ENCODE results near the gene KRTAP4-2.
"Not testable (repeated sequence)": the region's sequence is repeated elsewhere in the genome, so short reads cannot be mapped to it uniquely, and the experiment has no call there.

Gene KRTAP4-2

GRCh38 chr17:41153856-41154255 lies 24.2 kb downstream of the KRTAP4-2 start:
- H3K9me3 Mint-ChIP-seq: peaks cover 3% of the 10 kb centered on the region
- peaks cover 13% of the 10 kb centered on the region for H3K27me3 Mint-ChIP-seq (ENCODE audit: low read depth)
- no peak overlapping the region for H3K4me3 Mint-ChIP-seq
- TF ChIP-seq CTCF (IDR thresholded peaks at IDR 0.05; ENCODE audit: unreplicated experiment in 3 of 3): no peak
- no peaks in the 10 kb centered on the region for H3K36me3 Mint-ChIP-seq (ENCODE audit: low read depth)
- peak overlapping the region in 1 of 3 experiments; percentile 72 for H3K27ac Mint-ChIP-seq
- H3K4me1 Mint-ChIP-seq: no peaks in the 10 kb centered on the region

GRCh38 chr17:41151525-41151924 lies 26.5 kb downstream of the KRTAP4-2 start:
- TF ChIP-seq CTCF (IDR thresholded peaks at IDR 0.05; ENCODE audit: unreplicated experiment in 3 of 3): no peak
- Mint-ChIP-seq H3K36me3 (ENCODE audit: low read depth) (no peaks in the 10 kb centered on the region), H3K4me3 (no peak overlapping the region), H3K27ac (no peak overlapping the region), H3K27me3 (ENCODE audit: low read depth) (peaks cover 16% of the 10 kb centered on the region), H3K4me1 (no peaks in the 10 kb centered on the region), H3K9me3 (peaks cover 3% of the 10 kb centered on the region)

GRCh38 chr17:41150026-41150425 lies 28.0 kb downstream of the KRTAP4-2 start:
- no peak for TF ChIP-seq CTCF (IDR thresholded peaks at IDR 0.05; ENCODE audit: unreplicated experiment in 3 of 3)
- Mint-ChIP-seq H3K4me1 (no peaks in the 10 kb centered on the region), H3K9me3 (peaks cover 5% of the 10 kb centered on the region), H3K4me3 (no peak overlapping the region), H3K27me3 (ENCODE audit: low read depth) (peaks cover 16% of the 10 kb centered on the region), H3K36me3 (ENCODE audit: low read depth) (no peaks in the 10 kb centered on the region), H3K27ac (no peak overlapping the region)

- Mint-ChIP-seq H3K36me3 (ENCODE audit: low read depth) (no peaks in the 10 kb centered on the region), H3K27ac (no peak within 1 kb of the TSS), H3K9me3 (peaks cover 7% of the 10 kb centered on the region), H3K4me1 (no peaks in the 10 kb centered on the region), H3K27me3 (ENCODE audit: low read depth) (peaks cover 16% of the 10 kb centered on the region), H3K4me3 (no peak within 1 kb of the TSS)
- no peak for TF ChIP-seq CTCF (IDR thresholded peaks at IDR 0.05; ENCODE audit: unreplicated experiment in 3 of 3)
Measured at GRCh38 chr17:41149652-41149985, 28.4 kb downstream of the KRTAP4-2 start, which contains the start of gene KRTAP4-5. KRTAP4-5 (minus strand) TSS chr17:41149825; CDS start chr17:41149767, 58 bp downstream.

- peaks cover 16% of the 10 kb centered on the region for H3K27me3 Mint-ChIP-seq (ENCODE audit: low read depth)
- H3K4me3 Mint-ChIP-seq; H3K36me3 Mint-ChIP-seq (ENCODE audit: low read depth); H3K4me1 Mint-ChIP-seq; H3K9me3 Mint-ChIP-seq; H3K27ac Mint-ChIP-seq: not testable (repeated sequence)
Measured at GRCh38 chr17:41148971-41149651, 28.9 kb downstream of the KRTAP4-2 start.

GRCh38 chr17:41147531-41148204 lies 30.4 kb downstream of the KRTAP4-2 start:
- H3K27ac Mint-ChIP-seq: no peak overlapping the region
- TF ChIP-seq CTCF (IDR thresholded peaks at IDR 0.05; ENCODE audit: unreplicated experiment in 3 of 3): no peak
- H3K4me1 Mint-ChIP-seq: no peaks in the 10 kb centered on the region
- no peak overlapping the region for H3K4me3 Mint-ChIP-seq
- H3K27me3 Mint-ChIP-seq (ENCODE audit: low read depth): peaks cover 16% of the 10 kb centered on the region
- peaks cover 16% of the 10 kb centered on the region for H3K9me3 Mint-ChIP-seq
- no peaks in the 10 kb centered on the region for H3K36me3 Mint-ChIP-seq (ENCODE audit: low read depth)
